Stimulated activated CD8-positive, alpha-beta memory T cell treated with anti-CD3 and anti-CD28 coated beads, Interleukin-15, amount 100 ng/mL, for 48 hours (primary cell): ENCODE data around the gene GRID1.

ENCODE experiments used
- DNase-seq, 2 donors: peaks; one replicate each; pipeline ENCODE4 v3.0.0-alpha.2; 2020; ENCODE audit warnings: low read depth in 2 of 2

The GRID1 gene

DNA sequence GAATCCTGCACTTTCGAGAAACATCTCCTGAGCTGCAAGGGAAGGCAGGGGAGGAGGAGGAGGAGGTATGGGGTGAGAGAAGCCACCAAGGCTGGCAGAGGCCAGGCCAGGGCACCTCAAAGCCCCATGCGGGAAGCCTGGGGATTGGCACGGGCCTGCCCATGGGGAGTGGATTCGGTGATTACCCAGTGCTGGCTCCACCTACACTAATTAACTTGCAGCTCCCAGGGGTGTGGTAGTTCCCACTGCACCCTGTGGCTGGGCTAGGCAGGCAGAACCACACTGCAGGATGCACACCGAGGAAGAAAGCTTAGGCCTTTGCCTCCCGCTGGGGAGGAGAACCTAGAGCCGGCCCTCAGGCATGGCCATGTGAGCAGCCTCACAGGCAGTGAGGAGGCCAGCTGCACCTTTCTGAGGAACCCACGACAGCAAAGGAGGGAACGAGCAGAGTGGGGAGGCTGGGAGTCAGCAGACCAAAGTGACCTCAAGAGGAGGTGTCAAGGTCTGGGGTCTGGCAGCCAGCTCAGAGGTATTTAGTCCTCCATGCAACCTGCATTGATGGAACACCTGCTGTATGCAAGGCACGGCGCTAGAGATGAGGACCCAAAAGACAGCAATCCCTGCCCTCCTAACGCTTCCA is 27.2 kb downstream of the GRID1 start:
- no peak for DNase-seq

DNA sequence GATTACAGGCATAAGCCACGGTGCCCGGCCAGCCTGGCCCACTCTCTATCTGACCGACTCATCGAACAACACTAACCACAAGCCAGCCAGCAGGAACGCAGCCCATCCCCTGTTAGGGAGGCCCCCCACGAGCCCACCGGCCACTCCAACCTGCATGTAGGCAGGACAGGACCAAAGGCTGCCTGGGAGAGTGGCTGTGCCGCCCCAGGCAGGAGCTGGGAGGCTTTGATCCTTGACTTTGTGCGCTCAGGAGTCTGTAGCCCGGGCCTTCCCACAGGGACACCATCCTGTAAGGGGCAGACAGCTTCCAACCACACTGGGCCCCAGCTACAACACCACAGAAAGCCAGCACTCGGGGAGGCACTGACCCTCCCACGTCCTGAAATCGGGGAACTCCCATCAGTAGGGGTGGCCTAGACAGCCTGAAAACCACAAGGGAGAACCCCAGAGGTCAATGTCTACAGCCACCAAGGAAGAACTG is 29.4 kb downstream of the GRID1 start:
- no peak for DNase-seq

DNA sequence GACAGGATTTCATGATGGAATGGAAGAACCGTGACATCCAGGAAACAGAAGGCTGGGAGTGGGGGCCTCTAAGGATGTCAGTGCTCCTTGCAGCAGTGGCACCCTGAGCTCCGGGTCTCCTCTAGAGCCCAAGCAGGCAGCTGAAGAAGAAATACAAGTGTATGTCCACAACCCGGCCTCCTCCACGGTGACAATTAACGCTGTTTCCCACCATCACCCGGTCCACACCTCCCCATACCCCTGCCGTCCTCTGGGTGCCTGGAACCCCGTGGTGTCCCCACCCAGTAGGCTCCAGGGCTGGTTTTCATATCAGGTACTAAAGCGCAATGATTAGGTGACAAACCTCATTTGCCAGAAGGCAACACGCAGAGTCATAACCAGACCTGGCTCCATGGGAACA is 30.3 kb downstream of the GRID1 start:
- no peak for DNase-seq

DNA sequence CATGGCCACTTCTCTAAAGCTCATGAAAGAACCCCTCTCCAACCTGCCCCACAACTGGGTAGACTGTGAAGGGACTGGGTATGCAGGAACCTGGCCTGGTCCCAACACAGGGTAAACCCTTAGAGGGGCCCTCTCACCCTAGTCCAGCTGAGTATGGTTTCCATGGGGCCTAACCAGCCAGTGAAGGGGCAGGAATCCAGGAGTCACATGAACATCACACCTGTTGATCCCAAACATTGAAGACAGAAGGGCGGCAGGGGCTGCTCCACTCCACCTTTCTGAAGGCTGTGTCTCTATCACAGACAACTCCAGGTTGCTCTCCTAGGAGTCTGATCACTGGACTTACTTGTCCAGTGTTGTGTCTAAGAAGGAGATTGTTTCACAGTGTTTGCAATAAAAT is 30.8 kb downstream of the GRID1 start:
- no peak for DNase-seq

DNA sequence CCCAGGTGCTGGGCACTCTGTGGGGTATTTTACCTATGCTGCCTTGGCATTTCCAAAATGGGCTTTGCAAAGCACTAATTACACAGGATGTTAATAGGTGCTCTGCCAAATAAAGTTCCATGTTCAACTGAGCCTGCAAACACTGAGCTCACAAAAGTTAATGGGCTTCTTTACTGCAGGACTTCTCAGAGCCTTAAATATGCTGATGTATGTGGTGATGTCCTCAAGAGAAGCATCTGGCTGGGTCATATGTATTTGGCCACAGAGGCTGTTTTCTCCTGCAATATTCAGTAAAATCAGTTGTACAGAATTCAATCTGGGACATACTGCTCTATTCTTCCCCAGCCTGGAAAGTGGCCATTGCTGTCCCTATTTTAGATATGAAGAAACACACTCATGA is 31.3 kb downstream of the GRID1 start:
- no peak for DNase-seq

DNA sequence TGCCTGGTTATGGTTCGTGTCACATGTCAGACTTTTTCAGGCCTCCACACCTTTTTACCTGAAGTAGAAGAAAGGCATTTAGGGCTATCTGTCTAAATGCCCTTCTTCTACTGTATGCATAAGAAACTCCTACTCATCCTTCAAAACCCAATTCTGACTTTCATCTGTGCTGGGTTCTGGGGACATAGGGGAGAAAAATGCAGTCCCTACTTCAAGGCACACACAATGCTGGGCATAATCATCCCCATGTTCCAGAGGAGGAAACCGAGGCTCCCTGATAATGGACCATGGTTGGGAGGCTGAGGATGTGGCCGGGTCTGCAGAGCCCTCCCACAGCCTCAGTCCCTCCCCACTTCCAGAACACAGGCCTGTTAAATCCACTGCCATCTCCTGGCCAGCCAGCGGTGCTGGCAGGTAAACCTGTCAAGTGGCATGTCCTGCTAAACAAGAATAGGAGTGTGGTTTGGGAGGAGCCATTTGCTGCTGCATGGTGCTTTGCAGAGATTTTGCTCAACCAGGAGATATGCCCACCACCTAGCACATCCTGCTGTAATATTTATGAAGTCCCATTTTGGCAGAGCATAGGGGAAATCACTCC is 32.0 kb downstream of the GRID1 start:
- no peak for DNase-seq

DNA sequence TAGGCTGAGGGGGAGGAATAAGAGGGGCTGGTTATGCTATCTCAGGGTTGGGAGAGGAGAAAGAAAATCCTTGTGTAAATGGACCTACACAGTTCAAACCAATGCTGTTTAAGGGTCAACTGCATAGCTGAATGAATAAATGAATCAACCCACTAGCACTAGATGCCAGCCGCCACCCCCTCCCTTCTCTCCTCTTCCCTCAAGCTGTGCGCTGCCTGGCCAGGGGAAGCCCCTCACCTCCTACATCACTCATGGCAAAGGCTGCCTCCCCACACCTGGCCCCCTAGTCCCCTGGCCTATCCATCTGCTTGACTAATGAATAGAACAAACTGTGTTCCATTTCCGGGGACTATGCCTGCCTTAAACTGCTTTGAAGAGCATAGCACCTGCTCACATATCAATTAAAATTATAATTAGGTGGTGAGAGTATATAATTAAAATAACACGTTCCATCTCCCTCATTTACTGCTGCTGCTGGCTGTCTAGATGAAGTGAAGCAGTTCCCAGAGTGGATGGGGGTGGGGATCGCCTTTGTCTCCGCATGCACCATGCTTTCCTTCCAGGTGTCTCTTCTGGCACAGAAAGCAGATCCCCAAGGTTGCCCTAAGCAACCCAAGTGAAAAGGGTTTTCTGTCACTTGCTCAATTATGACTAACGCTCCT is 32.6 kb downstream of the GRID1 start:
- no peak for DNase-seq

DNA sequence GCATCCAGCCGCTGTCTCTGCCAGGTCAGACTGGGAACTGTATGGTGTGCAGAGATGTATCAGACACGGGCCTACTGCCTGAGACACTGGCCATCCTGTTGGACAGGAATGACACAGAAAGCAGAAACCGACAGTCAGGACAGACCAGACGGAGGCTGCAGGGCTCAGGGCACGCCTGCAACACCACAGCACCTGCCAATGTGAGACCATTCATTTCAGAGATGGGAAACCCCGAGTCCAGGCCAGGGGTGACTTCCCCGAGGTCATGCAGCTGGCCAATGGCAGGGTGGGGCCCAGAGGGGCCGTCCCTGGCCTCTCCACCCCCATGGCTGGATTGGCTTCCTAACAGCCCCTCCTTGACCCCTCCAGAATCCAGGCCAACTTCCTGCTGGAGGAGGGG is 34.7 kb downstream of the GRID1 start:
- no peak for DNase-seq

DNA sequence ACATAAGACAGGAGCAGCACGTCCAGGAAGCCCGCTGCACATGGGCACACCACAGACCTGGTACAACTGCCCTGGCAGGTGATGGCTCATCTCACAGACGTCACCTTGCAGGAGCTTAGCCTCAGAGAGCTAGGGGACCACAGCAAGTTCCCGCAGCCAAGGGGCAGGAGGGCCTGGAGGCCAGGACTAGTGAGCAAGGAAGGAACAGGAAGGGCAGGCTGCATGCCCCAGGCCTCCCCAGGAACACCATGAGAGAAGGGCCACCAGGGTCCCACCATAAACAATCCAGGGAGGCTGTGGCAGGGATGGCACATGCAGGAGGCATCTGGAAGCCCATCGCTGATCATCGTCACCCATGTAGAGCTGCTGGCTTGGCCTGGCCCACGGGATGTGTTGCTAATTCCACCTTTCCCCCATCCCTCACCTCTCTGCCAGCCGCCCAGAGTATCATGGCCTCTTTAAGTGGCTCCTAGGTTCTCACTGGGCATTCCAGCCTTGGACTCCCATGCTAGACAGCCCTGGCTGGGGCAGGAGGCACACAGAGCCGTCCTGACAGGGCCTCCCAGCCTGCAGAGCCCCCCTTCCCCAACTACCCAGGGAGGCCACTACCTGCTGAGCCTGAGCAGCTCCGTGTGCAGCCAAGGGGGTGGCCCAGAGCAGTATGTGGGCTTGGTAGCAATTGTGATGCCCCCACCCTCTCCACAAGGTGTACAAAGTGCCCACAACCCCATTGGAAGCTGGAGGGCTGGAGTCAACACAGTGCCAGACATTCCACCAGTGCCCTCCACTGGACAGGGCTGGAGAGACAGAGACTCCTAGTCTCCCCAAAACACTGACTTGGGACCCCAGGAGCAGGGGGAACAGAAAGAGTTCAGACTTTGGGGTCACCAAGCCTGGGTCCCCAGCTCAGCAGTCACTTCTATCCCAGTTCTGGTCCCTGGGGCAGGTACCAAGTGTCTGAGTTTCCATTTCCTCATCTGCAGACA is 35.5 kb downstream of the GRID1 start:
- DNase-seq, result no peak

DNA sequence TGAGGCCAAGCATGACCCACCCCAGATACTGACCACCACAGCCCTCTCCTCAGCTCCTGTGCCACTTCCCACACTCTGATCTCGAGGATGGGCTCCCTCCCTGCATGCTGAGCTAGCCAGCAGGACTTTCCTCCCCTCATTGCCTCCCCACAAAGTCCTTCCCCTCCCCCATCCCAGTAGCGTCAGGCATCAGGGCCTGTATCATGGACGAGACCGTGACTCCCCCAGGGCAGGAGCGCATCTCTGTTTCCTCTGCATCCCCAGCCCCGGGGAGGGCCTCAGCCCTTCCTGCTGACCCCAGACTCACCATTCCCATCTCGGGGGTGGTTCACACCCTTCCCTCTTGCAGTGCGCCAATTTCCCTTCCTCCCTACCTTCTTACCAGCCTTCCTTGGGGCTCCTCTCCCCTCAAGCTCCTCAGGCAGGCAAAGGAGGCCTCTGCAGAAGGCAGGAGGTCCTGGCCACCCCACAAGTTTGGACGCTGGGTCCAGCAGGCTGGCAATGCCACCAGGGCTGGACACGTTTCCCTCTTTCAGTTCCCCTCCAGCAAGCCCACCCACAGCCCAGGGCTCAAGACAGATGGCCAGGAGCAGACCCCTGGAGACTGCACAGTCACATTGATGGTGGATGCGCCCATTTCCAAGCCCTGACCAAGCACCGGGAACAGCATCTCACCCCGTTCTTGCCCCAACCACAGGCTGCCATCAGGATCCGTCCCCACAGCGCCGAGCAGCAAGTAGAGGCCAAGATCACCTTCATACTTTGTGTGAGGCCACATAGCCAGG is 36.5 kb downstream of the GRID1 start:
- no peak for DNase-seq

DNA sequence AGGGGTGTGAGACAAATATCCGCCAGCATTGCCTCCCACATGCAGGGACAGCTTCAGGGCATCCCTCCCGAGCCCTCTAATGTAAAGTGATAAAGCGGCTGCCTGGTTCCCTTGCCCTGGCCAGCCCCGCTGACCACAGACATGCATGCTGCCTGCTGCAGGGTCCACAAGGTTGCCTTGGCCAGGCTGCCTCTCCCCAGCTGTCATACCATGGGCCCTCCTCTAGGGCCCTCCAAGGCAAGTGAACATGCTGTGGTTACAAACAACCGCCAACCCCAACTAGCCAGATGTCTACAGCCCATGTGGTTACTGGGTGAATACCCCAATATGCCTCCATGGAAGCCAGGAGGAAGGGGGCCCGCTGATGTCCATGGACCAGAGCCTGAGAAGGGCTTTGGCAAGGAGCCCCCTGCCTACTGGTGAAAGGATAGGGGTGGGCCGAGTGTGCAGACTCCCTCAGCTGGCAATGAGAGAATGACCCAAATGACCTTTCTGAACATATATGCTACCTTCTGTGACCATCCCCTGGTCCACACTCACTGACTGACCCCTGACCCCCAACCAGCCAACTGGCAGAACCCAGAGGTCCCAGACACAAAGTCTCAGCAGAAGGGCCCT is 37.4 kb downstream of the GRID1 start:
- no peak for DNase-seq

DNA sequence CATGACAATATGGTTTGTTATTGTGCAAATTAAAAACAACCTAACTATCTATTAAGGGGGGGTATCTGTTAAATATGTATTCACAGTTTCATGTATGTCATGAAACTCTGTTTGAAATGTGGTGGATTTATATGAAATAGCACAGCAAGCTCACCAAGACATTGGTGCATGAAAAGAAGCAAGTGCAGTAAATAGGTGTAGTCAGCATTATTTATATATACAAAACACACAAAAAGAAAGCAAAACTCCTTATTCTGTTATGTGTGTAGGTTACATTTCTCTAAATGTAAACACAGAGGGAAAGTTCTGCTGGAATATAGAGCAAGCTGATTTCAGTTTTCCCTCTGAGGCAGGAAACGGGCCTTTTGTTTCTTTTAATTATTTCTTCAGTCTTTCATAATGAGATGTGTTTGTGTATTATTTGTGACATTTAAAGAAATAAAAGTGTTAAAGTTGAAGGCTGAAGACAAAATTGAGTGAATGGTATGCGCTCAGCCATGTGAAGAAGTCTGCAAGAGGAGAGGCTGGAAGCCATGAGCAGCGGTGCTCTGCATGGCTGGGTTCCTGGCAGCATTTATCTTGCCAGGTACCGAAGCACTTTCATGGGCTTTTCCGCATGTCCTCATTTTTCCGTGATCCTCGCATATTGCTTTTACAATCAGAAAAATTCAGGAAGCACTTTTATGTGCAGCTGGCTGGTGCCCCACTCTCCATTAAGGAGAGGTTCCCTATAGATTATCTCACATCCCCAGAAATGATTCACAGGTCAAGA is 38.5 kb downstream of the GRID1 start:
- no peak for DNase-seq

DNA sequence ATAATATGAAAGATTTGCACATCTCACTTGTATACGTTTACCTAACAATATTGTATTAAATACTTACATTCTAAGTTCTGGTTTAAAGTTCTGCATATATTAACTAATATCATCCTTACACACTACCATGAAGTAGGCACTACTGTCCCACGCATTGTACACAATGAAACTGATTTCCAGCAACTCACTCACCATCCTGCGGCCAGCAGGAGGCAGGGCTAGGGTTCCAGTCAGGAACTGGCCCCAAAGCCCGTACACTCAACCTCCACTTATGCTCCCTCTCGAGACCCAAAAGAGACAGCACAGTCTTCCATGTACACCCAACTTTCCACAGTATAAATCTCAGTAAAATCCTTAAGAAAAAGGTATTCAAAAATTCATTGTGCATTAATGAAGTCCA is 41.4 kb downstream of the GRID1 start:
- no peak for DNase-seq

DNA sequence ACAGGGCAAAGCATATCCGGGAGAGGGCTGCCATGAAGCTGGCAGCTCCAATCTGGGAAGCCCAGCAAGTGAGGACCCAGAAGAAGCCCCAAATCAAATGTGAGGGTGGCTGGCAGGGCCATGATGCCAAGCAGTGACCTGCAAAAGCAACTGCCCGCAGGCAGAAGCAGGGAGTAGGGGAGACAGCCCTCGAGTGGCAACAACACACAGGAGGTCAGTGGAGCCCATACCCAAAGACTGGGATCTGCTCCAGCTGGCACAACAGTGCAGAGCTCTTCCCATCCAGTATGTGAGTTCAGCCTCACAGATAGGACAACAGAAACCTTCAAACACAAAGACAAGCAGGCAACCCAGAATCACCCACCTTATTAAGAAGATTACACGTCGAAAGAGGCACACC is 45.0 kb downstream of the GRID1 start:
- no peak for DNase-seq

DNA sequence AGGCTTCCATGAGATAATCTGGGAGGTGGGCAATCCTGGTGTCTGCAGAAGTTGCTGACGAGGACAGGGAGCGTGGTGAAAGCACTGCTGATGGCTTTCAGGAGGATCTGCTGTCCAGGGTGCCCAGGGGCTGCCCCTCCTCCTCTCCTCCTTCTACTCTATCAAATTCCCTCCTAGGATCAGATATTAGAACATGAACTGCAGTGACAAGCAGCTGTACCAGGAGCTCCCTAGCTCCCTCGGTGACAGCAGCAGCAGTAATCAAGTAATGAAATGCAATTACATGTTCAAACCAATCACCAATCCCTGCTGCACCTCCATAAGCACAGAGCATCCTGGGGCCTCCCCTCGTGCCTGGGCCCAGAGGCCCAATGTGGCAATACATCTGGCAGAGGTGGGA is 46.9 kb downstream of the GRID1 start:
- no peak for DNase-seq

DNA sequence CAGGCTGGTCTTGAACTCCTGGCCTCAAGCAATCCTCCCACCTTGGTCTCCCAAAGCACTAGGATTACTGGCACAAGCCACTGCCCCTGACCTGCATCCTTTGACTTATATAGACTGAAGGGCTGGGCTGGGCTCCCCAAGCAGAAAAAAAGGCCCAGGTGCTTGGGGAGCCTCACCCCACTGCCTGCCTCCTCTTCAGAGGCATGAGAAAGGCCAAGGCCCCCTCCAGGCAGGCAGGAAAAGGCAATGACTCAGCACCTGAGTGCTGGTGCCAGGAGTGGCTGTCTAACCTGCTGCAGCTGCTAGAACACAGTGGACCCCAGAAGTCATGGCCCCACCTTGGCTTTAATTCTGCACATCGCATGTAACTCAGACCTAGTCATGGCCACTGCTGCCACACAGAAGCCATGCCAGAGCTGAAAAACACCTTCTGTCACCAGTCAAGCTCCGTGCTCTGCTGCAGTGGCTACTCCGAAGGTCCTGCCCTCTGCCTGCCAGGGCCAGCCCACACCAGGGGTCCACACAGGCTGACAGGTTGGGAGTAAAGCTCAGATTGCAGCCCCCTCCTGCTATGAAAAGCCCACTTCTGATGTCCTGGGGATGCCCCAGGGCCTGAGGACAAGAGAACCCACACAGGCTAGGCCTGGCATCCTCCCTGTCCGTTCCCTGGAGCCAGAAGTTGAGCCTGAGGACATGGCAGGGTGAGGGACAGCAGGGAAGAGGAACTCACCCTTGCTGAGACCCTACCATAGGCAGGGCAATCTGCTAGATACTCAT is 48.5 kb downstream of the GRID1 start:
- DNase-seq, result no peak

DNA sequence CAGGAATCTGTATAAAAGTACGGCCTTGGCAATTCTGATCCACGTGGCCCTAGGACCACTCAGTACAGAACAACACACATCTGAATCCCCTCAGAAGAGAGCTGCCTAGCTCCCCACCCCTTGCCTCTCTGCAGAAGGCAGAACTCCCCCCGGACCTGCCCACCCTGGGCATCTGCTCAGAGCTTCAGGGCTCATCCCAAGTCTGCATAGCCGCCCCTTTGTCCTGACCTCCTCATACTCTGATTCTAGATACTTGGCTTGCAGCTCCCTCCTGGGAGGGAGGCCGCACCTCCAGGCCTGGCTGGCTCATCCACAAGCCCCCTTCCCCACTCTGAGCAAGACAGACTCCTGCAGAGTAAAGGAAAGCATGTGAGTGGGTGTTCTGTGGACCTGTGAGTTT is 49.6 kb downstream of the GRID1 start:
- DNase-seq, result no peak

DNA sequence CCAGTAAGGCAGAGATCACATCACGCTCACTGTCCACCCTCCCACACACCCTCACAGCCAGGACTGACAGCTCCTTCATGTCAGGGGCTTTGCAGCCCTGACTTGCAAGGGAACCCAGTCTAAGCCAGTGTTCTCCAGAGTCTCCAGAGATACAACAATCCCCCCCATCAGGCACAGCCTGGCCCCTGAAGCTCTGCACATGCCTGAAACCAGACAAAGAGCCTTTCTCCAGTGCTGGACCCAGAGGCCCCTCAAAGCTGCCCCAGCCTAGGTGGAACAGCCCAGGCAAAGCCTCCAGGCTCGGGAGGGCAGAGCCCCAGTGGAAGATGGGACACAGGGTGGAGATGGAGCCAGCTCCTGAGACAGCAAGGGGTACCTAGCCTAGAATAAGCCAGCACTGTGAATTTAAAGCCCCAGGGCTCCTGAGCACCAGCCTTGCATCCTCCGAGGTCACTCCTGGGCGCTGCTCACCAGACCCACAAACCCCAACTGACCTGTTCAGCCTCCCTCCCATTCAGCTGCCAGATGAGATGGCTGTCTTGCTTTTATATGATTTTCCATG is 50.2 kb downstream of the GRID1 start:
- DNase-seq, result no peak

DNA sequence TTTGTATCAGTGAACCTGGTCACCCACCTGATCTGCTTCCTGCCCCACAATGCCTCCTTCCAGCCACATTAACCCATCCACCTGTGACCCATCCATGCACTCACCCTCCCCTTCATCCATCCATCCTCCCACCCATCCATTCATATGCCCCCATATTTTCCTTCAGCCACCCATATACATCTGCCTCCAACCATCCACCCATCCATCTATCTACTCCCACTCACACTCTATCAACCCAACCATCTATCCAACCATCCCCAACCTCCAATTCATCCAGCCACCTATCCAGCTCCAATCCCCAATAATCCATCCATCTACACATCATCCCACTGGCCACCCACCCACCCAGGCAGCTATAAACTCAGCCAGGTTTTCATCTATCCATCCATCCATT is 51.0 kb downstream of the GRID1 start:
- no peak for DNase-seq
